Loucy (cell line): ENCODE measurements around the gene GULP1.

Source experiments
- H2AFZ ChIP-seq: fragments of 200-600 bp; sonication (generic); 2 replicates; pipeline ENCODE4 v1.6.0; 2016; ENCODE audit warnings: antibody characterized with exemption, mild to moderate bottlenecking, low read length, moderate library complexity
- H3F3A ChIP-seq: fragments of 200-600 bp; 2 replicates; pipeline ENCODE4 v1.6.0; 2016; ENCODE audit warnings: antibody characterized with exemption, low read depth, mild to moderate bottlenecking
- H3K27me3 ChIP-seq: fragments of 200-600 bp; sonication (generic); 2 replicates; pipeline ENCODE4 v1.6.1; 2014; ENCODE audit warnings: low read length, mild to moderate bottlenecking; ENCODE audit not compliant: insufficient read depth, poor library complexity, severe bottlenecking
- H3K36me3 ChIP-seq: fragments of 200-600 bp; sonication (generic); 2 replicates; pipeline ENCODE4 v1.6.1; 2016; ENCODE audit warnings: low read length; ENCODE audit not compliant: insufficient read depth
- H3K4me1 ChIP-seq: fragments of 200-600 bp; sonication (generic); 2 replicates; pipeline ENCODE4 v1.5.1; 2014; ENCODE audit warnings: low read length, mild to moderate bottlenecking; ENCODE audit not compliant: insufficient read depth, poor library complexity, severe bottlenecking
- H3K4me2 ChIP-seq: fragments of 200-600 bp; sonication (generic); 2 replicates; pipeline ENCODE4 v1.6.0; 2014; ENCODE audit warnings: antibody characterized with exemption, low read length, low read depth, mild to moderate bottlenecking; ENCODE audit not compliant: poor library complexity, severe bottlenecking
- H3K4me3 ChIP-seq: fragments of 200-600 bp; sonication (generic); 2 replicates; pipeline ENCODE4 v1.5.1; 2014; ENCODE audit warnings: low read length, mild to moderate bottlenecking, mixed read lengths; ENCODE audit not compliant: poor library complexity, severe bottlenecking
- H3K79me2 ChIP-seq: fragments of 200-600 bp; sonication (generic); 2 replicates; pipeline ENCODE4 v1.6.1; 2014; ENCODE audit warnings: low read length; ENCODE audit not compliant: insufficient read depth
- H3K9ac ChIP-seq: fragments of 200-600 bp; sonication (generic); 2 replicates; pipeline ENCODE4 v1.6.0; 2014; ENCODE audit warnings: mild to moderate bottlenecking, low read depth, low read length, moderate library complexity; ENCODE audit not compliant: poor library complexity, severe bottlenecking
- H3K9me2 ChIP-seq: fragments of 200-600 bp; sonication (generic); replicated peaks from 2 replicates; pipeline ENCODE4 v1.6.1; 2016; ENCODE audit warnings: low read depth, low read length, mixed read lengths
- H3K9me3 ChIP-seq: fragments of 200-600 bp; sonication (generic); 2 replicates; pipeline ENCODE4 v1.6.1; 2014; ENCODE audit warnings: mild to moderate bottlenecking, antibody characterized with exemption, low read length, low read depth; ENCODE audit not compliant: insufficient read depth
- H4K20me1 ChIP-seq: fragments of 200-600 bp; sonication (generic); 2 replicates; pipeline ENCODE4 v1.6.0; 2014; ENCODE audit warnings: antibody characterized with exemption, low read length, mild to moderate bottlenecking; ENCODE audit not compliant: insufficient read depth, poor library complexity, severe bottlenecking
- EZH2phosphoT487 ChIP-seq: fragments of 200-600 bp; IDR thresholded peaks from 2 replicates; pipeline ENCODE4 v1.6.1; 2018; ENCODE audit warnings: antibody characterized with exemption, mild to moderate bottlenecking, moderate library complexity, borderline replicate concordance
- TF ChIP-seq, protein P1 (sequence below): fragments of 200-600 bp; sonication (generic); conservative IDR thresholded peaks from 2 replicates; pipeline ENCODE4 v1.5.1; 2014; ENCODE audit warnings: mild to moderate bottlenecking, antibody characterized with exemption, low read length

Gene GULP1

DNA sequence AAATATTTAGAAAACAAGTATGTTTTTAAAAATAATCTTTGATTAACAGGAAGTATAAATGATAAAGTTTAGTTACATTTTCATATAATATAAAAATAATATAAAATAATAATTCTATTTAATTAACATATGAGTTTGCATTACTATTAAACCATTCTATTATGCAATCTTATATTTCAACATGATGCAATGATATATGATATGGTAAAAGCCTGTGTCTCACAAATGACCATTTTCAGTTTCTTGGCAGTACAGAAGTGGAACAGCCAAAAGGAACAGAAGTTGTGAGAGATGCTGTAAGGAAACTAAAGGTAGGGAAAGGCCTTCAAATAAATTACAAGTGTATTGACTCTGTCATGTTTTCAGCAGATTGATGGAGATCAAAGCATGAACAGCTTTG, 230.8 kb downstream of the GULP1 start:
- H3K27me3 ChIP-seq, result no peaks in the 10 kb centered on the region
- H3F3A ChIP-seq, result no peaks in the 10 kb centered on the region
- no peak for TF ChIP-seq EZH2phosphoT487
- H3K9me2 ChIP-seq, result no peaks in the 10 kb centered on the region
- H3K79me2 ChIP-seq, result no peaks in the 10 kb centered on the region
- H3K9me3 ChIP-seq, result no peaks in the 10 kb centered on the region
- H3K36me3 ChIP-seq, result no peaks in the 10 kb centered on the region
- H3K4me3 ChIP-seq, result no peak overlapping the region
- H3K4me1 ChIP-seq, result peaks cover 4% of the 10 kb centered on the region
- no peak overlapping the region for H3K9ac ChIP-seq
- H3K4me2 ChIP-seq, result no peak overlapping the region
- H4K20me1 ChIP-seq, result no peaks in the 10 kb centered on the region
- H2AFZ ChIP-seq, result no peak overlapping the region

DNA sequence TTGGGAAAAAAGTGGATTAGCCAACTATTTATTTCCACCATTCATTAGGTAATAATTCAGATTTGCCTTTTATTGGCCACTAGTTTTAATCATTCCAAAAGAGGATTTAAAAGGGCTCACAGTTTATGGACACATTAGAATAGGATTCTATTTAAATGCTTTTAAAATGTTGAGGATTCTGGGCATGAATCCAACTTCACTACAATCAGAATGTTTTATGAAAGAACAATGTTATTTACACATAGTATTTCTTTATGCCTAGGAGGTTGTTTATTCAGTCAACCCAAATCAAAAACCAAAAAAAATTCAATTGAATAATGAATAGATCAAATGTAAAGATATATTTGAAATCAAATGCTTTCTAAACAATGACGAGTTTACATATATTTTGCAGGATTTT, 232.2 kb downstream of the GULP1 start:
- H3K79me2 ChIP-seq, result no peaks in the 10 kb centered on the region
- no peak overlapping the region for H3K4me3 ChIP-seq
- no peaks in the 10 kb centered on the region for H3K27me3 ChIP-seq
- no peaks in the 10 kb centered on the region for H4K20me1 ChIP-seq
- no peak overlapping the region for H2AFZ ChIP-seq
- H3K9me3 ChIP-seq, result no peaks in the 10 kb centered on the region
- no peaks in the 10 kb centered on the region for H3K36me3 ChIP-seq
- peaks cover 4% of the 10 kb centered on the region for H3K4me1 ChIP-seq
- no peak for TF ChIP-seq EZH2phosphoT487
- TF ChIP-seq, protein P1, sequence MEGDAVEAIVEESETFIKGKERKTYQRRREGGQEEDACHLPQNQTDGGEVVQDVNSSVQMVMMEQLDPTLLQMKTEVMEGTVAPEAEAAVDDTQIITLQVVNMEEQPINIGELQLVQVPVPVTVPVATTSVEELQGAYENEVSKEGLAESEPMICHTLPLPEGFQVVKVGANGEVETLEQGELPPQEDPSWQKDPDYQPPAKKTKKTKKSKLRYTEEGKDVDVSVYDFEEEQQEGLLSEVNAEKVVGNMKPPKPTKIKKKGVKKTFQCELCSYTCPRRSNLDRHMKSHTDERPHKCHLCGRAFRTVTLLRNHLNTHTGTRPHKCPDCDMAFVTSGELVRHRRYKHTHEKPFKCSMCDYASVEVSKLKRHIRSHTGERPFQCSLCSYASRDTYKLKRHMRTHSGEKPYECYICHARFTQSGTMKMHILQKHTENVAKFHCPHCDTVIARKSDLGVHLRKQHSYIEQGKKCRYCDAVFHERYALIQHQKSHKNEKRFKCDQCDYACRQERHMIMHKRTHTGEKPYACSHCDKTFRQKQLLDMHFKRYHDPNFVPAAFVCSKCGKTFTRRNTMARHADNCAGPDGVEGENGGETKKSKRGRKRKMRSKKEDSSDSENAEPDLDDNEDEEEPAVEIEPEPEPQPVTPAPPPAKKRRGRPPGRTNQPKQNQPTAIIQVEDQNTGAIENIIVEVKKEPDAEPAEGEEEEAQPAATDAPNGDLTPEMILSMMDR, result no peak
- no peaks in the 10 kb centered on the region for H3K9me2 ChIP-seq
- no peak overlapping the region for H3K9ac ChIP-seq
- H3F3A ChIP-seq, result no peaks in the 10 kb centered on the region
- H3K4me2 ChIP-seq, result no peak overlapping the region

DNA sequence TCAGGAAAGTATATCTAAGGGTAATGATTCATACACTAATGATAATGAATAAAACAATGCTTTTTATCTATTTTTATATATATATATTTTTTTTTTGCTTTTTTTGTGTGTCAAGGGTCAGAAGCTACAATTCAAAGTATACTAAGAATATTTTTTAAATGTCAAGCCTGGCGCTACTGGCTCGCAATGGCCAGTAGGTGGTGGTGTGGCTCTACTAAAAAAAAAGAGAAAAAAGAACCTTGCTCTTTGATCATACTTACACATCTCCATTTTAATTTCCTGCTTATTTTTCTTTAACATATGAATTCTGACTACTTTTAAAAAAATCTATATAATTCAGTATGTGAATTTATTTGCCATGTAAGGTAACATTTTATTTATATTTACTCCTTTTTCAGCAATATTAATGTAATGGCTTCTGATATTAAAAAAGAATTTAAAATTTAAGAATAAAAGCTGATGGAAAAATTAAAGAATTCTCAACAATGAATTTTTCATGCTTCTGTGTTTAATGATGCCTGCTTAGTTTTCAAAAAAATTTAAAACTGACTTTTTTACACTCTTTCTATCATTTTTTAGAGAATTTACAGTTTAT, 232.9 kb downstream of the GULP1 start:
- no peak overlapping the region for H3K4me3 ChIP-seq
- no peak overlapping the region for H3K9ac ChIP-seq
- TF ChIP-seq, protein P1, result peak; percentile 71
- TF ChIP-seq EZH2phosphoT487, result no peak
- H3F3A ChIP-seq, result no peaks in the 10 kb centered on the region
- no peaks in the 10 kb centered on the region for H3K9me2 ChIP-seq
- no peaks in the 10 kb centered on the region for H3K27me3 ChIP-seq
- H4K20me1 ChIP-seq, result no peaks in the 10 kb centered on the region
- 0 out of 2 replicates have a peak, but pooled peaks cover 4% of the 10 kb centered on the region for H3K9me3 ChIP-seq
- H3K4me1 ChIP-seq, result peaks cover 4% of the 10 kb centered on the region
- H3K36me3 ChIP-seq, result no peaks in the 10 kb centered on the region
- H3K4me2 ChIP-seq, result no peak overlapping the region
- H2AFZ ChIP-seq, result no peak overlapping the region
- H3K79me2 ChIP-seq, result no peaks in the 10 kb centered on the region

GRCh38 chr2:188526701-188527100, 235.0 kb downstream of the GULP1 start:
- Histone ChIP-seq H3K4me3 (no peak overlapping the region), H3K27me3 (no peaks in the 10 kb centered on the region), H3K79me2 (no peaks in the 10 kb centered on the region), H3K4me1 (peaks cover 4% of the 10 kb centered on the region), H3K9ac (no peak overlapping the region), H3K9me2 (no peaks in the 10 kb centered on the region), H4K20me1 (no peaks in the 10 kb centered on the region), H3K9me3 (0 out of 2 replicates have a peak, but pooled peaks cover 5% of the 10 kb centered on the region), H3F3A (no peaks in the 10 kb centered on the region), H2AFZ (0 out of 2 replicates have a peak overlapping the region, but pooled peaks have one; percentile 37), H3K36me3 (no peaks in the 10 kb centered on the region), H3K4me2 (no peak overlapping the region)
- TF ChIP-seq EZH2phosphoT487, result no peak
- TF ChIP-seq, protein P1, result no peak
